Natural killer cell (primary cell): ENCODE data around the gene COL5A2. TPM values are rescaled to one million over a fixed set of nuclear protein-coding genes. Genes with fewer than 3 reads are reported as not detected.

Experiments used
- ATAC-seq, 3 donors: fragments of 150-1000 bp in 2 of 3; fragments of 200-7000 bp in 1 of 3; cut with Tn5 transposase; 1 replicate in 1 of 3; 2 replicates in 2 of 3; pipeline ENCODE4 v1.10.0; 2021; ENCODE audit warnings: mild to moderate bottlenecking in 2 of 3, moderate library complexity in 2 of 3
- DNase-seq, 2 donors: peaks; one replicate each; pipeline versions ENCODE4 v3.0.0 to v3.0.0-alpha.2; 2013 to 2021; ENCODE audit warnings: mixed read lengths in 1 of 2
- H3K27ac ChIP-seq: one replicate; pipeline ENCODE4 v1.5.1; 2013; ENCODE audit warnings: mild to moderate bottlenecking, low read length
- H3K27me3 ChIP-seq: one replicate; pipeline ENCODE4 v1.6.1; 2013; ENCODE audit warnings: low read length; ENCODE audit not compliant: control insufficient read depth, insufficient read depth
- H3K36me3 ChIP-seq: one replicate; pipeline ENCODE4 v1.6.1; 2013; ENCODE audit warnings: low read length; ENCODE audit not compliant: control insufficient read depth, insufficient read depth
- H3K4me1 ChIP-seq: one replicate; pipeline ENCODE4 v1.6.1; 2013; ENCODE audit warnings: low read length; ENCODE audit not compliant: control insufficient read depth, insufficient read depth
- H3K4me3 ChIP-seq: one replicate; pipeline ENCODE4 v1.5.1; 2013; ENCODE audit warnings: low read length
- H3K9me3 ChIP-seq: one replicate; pipeline ENCODE4 v1.6.1; 2013; ENCODE audit warnings: low read length; ENCODE audit not compliant: control insufficient read depth, insufficient read depth
- H3K27ac Mint-ChIP-seq, 2 donors: one replicate each; pipeline ENCODE4 v1.8.0; 2022; ENCODE audit warnings: mild to moderate bottlenecking in 2 of 2, mixed read lengths in 2 of 2, moderate library complexity in 1 of 2
- H3K27me3 Mint-ChIP-seq, 2 donors: one replicate each; pipeline ENCODE4 v1.8.0; 2022; ENCODE audit warnings: low read depth in 2 of 2, mixed read lengths in 2 of 2
- H3K36me3 Mint-ChIP-seq: one replicate; pipeline ENCODE4 v1.8.0; 2022; ENCODE audit warnings: mixed read lengths
- H3K4me1 Mint-ChIP-seq, 2 donors: one replicate each; pipeline ENCODE4 v1.8.0; 2022; ENCODE audit warnings: mixed read lengths in 2 of 2
- H3K4me3 Mint-ChIP-seq: one replicate; pipeline ENCODE4 v1.8.0; 2022; ENCODE audit warnings: mild to moderate bottlenecking, moderate library complexity, mixed read lengths
- H3K9me3 Mint-ChIP-seq, 2 donors: one replicate each; pipeline ENCODE4 v1.8.0; 2022; ENCODE audit warnings: mixed read lengths in 2 of 2
- WGBS: methylation state at CpG from one replicate; pipeline ENCODE4 v1.1.7; 2013; ENCODE audit warnings: missing lambda C conversion rate; ENCODE audit not compliant: insufficient coverage; 5-methylcytosine and 5-hydroxymethylcytosine counted together
- intact Hi-C: fragments of 100-400 bp; cut with micrococcal nuclease; formaldehyde crosslinking; loops from one replicate; pipeline ENCODE4 v1.14.2; 2022
- total RNA-seq, 4 donors: library from RNA; stranded (reverse); fragments of 120-200 nt in 1 of 4; gene quantifications; one replicate each; pipeline versions ENCODE4 v1.2.3 to v1.2.4, GENCODE V29; 2013 to 2022
- TF ChIP-seq, protein P1 (sequence below): fragments of 200-600 bp; IDR thresholded peaks from one replicate; pipeline ENCODE4 v1.8.0; 2022; ENCODE audit warnings: antibody characterized with exemption

The COL5A2 gene
- total RNA-seq, 3 donors from 2014 or later (not counting 1 experiment from before 2014, with no cell fraction given) = 0.38 to 0.68 (median 0.63) TPM

DNA sequence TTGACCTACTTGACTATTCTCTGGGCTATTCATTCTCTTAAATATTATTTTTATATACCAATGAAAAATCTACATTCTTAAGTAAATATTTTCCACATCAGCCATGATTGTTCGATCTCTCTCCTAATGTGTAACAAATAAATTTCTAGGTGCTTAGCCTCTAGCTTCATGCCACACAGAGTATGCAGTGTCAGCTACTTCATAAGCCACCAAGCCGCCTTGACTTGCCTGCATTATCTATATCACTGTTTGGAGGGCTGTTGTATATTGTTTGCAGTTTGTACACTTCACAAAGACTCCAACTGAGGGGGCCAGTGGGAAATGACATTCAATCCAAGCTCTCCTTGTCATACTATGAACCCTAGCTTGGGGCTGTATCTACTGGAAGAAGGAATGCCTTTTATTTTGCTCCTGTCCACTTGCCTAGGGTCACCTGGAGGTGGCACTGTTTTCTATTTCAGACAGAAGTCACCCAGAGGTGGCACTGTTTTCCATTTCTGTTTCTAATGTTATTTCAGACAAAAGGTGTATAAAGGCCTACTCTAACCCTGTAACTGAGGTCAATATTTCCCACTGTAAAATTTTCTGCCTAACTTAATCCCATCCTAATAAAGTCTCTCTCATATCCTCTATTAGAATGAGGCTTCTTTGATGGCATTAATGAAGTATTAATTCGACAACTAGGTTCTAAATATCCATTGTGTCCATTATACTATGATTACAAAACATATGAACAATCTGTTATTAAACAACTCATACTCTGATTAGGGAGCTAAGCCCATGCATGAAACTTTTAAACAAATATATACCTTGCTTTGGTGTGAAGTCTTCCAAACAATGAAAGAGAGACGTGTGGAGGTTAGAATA lies 36.4 kb downstream of the COL5A2 start:
- H3K27ac Mint-ChIP-seq = no peak overlapping the region

DNA sequence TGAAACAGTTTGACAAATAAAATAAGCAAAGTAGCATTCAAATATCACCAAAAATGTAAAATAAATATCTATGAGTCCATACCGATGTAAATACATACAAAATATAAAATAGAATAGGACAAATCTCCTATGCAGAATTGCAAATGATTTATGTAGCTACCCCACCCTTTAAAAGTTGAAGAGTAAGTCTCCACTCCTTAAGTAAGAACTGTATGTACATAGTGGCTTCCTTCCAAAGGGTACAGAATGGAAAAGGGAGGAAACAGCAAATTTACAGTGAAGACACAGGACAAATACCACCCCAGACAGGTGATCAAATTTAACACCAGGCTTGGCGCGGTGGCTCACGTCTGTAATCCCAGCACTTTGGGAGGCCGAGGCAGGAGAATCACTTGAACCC lies 40.8 kb downstream of the COL5A2 start:
- H3K4me1 ChIP-seq = no peaks in the 10 kb centered on the region
- Mint-ChIP-seq H3K27me3 (no peaks in the 10 kb centered on the region), H3K9me3 (peaks cover 0 to 2% of the 10 kb centered on the region in 2 donors), H3K4me3 (no peak overlapping the region), H3K27ac (no peak overlapping the region), H3K36me3 (no peaks in the 10 kb centered on the region), H3K4me1 (no peaks in the 10 kb centered on the region)
- no peaks in the 10 kb centered on the region for H3K9me3 ChIP-seq
- no peak overlapping the region for H3K4me3 ChIP-seq
- ATAC-seq (no peak), DNase-seq (no peak)
- TF ChIP-seq, protein P1, sequence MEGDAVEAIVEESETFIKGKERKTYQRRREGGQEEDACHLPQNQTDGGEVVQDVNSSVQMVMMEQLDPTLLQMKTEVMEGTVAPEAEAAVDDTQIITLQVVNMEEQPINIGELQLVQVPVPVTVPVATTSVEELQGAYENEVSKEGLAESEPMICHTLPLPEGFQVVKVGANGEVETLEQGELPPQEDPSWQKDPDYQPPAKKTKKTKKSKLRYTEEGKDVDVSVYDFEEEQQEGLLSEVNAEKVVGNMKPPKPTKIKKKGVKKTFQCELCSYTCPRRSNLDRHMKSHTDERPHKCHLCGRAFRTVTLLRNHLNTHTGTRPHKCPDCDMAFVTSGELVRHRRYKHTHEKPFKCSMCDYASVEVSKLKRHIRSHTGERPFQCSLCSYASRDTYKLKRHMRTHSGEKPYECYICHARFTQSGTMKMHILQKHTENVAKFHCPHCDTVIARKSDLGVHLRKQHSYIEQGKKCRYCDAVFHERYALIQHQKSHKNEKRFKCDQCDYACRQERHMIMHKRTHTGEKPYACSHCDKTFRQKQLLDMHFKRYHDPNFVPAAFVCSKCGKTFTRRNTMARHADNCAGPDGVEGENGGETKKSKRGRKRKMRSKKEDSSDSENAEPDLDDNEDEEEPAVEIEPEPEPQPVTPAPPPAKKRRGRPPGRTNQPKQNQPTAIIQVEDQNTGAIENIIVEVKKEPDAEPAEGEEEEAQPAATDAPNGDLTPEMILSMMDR = no peak
- 95% methylated on average over 4 of the region's 5 CpGs for WGBS
- intact Hi-C loops = no loop called here
- no peaks in the 10 kb centered on the region for H3K36me3 ChIP-seq
- no peaks in the 10 kb centered on the region for H3K27me3 ChIP-seq
- no peak overlapping the region for H3K27ac ChIP-seq

More for the DNA sequence above, 36.4 kb downstream of the COL5A2 start:
- no peaks in the 10 kb centered on the region for H3K4me1 Mint-ChIP-seq
- no peaks in the 10 kb centered on the region for H3K27me3 ChIP-seq
- intact Hi-C loops = loop anchor here (2.0 kb wide), 1 partner anchor 270 kb away; no protein-coding TSS in a partner anchor
- ATAC-seq = peak in 2 of 3 donors; percentile 36 to 43
- H3K36me3 Mint-ChIP-seq = no peaks in the 10 kb centered on the region
- no peaks in the 10 kb centered on the region for H3K4me1 ChIP-seq
- 100% methylated on average over 1 of the region's 4 CpGs for WGBS
- H3K27ac ChIP-seq = no peak overlapping the region
- DNase-seq = peak in 1 of 2 donors; percentile 76
- no peak overlapping the region for H3K4me3 Mint-ChIP-seq
- no peak overlapping the region for H3K4me3 ChIP-seq
- H3K9me3 ChIP-seq = no peaks in the 10 kb centered on the region
- no peaks in the 10 kb centered on the region for H3K36me3 ChIP-seq
- TF ChIP-seq, protein P1 = no peak
- H3K27me3 Mint-ChIP-seq = no peaks in the 10 kb centered on the region
- H3K9me3 Mint-ChIP-seq = peaks cover 2 to 3% of the 10 kb centered on the region in 2 donors

DNA sequence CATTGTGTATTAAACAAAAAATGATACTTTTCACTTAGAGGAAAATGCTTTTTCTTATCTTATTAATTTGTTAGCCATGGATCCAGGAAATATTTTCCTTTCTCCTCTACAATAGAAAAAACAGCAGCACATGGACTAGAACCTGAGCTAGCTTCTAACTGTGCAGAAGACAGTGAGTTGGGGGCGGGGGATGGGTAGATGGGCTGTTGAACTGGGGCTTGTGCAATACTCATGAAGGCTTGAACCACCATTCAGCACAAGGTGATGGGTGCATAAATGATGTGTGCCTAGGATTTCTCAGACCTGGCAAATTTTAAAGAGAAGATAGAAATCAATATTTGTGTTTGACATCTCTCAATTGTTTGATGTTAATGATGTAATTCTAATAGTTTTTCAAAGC lies 42.0 kb downstream of the COL5A2 start:
- 82% methylated on average over 1 of the region's 1 CpG for WGBS
- Mint-ChIP-seq H3K27ac (no peak overlapping the region), H3K27me3 (no peaks in the 10 kb centered on the region), H3K9me3 (peaks cover 3% of the 10 kb centered on the region in 2 donors), H3K36me3 (no peaks in the 10 kb centered on the region), H3K4me3 (no peak overlapping the region), H3K4me1 (no peaks in the 10 kb centered on the region)
- H3K9me3 ChIP-seq = no peaks in the 10 kb centered on the region
- H3K27me3 ChIP-seq = no peaks in the 10 kb centered on the region
- no peak for ATAC-seq
- intact Hi-C loops = no loop called here
- no peaks in the 10 kb centered on the region for H3K36me3 ChIP-seq
- no peaks in the 10 kb centered on the region for H3K4me1 ChIP-seq
- H3K4me3 ChIP-seq = no peak overlapping the region
- DNase-seq = no peak
- no peak overlapping the region for H3K27ac ChIP-seq
- TF ChIP-seq, protein P1 = no peak
